HepG2 (cell line): ENCODE data around the gene HPD. TPM values are rescaled to one million over a fixed set of nuclear protein-coding genes. Genes with fewer than 3 reads are reported as not detected.

ENCODE experiments used
- ATAC-seq: fragments of 200-7000 bp; cut with Tn5 transposase; 3 replicates; pipeline ENCODE4 v1.9.1; 2020; ENCODE audit warnings: mild to moderate bottlenecking, moderate library complexity
- BruUV-seq: library from RNA; stranded (reverse); fragments of 400-500 nt; replicated peaks from 2 replicates; lab custom pipeline; 2021; lab: Mats Ljungman, UMichigan
- CTCF ChIA-PET: fragments of 300-600 bp; formaldehyde crosslinking; extraction: SDS; loops from one replicate; lab custom pipeline; 2021; ENCODE audit warnings: low total read pairs, inconsistent platforms, low intra/inter-chr PET ratio; lab: Yijun Ruan, JAX
- POLR2A ChIA-PET: fragments of 350-600 bp; sonication (Branson Sonifier 250); formaldehyde crosslinking; loops from one replicate; lab custom pipeline; 2020; ENCODE audit warnings: antibody characterized with exemption, inconsistent platforms; lab: Yijun Ruan, JAX
- DNase-seq: peaks from one replicate; pipeline ENCODE4 v3.0.0-alpha.2; 2015; ENCODE audit warnings: low spot score
- FAIRE-seq: peaks from 3 replicates; lab custom pipeline; 2011; peaks lifted over from hg19 to GRCh38; lab: Jason Lieb, UNC
- H2AFZ ChIP-seq: one replicate; pipeline ENCODE4 v1.6.1; 2011; ENCODE audit warnings: low read length, inconsistent platforms
- H3K27ac ChIP-seq: fragments of 300-600 bp; 3 replicates; pipeline ENCODE4 v1.8.0; 2011; ENCODE audit warnings: mixed run types, mild to moderate bottlenecking, mixed read lengths, low read length, inconsistent platforms; ENCODE audit not compliant: insufficient read depth; ENCODE audit errors: extremely low read length
- H3K27me3 ChIP-seq, 2 experiments: fragments of 200-600 bp in 1 of 2; 2 replicates in 1 of 2; 3 replicates in 1 of 2; pipeline versions ENCODE4 v1.6.0 to v1.8.0; 2011; ENCODE audit warnings: low read length in 2 of 2, mild to moderate bottlenecking in 2 of 2, moderate library complexity in 2 of 2, inconsistent platforms in 1 of 2; ENCODE audit not compliant: insufficient read depth in 2 of 2, control insufficient read depth in 1 of 2
- H3K36me3 ChIP-seq, 2 experiments: fragments of 200-600 bp in 1 of 2; replicated peaks in 1 of 2; 2 replicates in 1 of 2; 3 replicates in 1 of 2; pipeline versions ENCODE4 v1.5.1 to v1.8.0; 2011; ENCODE audit warnings: low read length in 2 of 2, inconsistent platforms in 1 of 2; ENCODE audit not compliant: insufficient read depth in 2 of 2, control insufficient read depth in 1 of 2
- H3K4me1 ChIP-seq: 2 replicates; pipeline ENCODE4 v1.5.1; 2012; ENCODE audit warnings: low read length, inconsistent platforms; ENCODE audit not compliant: insufficient read depth
- H3K4me2 ChIP-seq: 2 replicates; pipeline ENCODE4 v1.6.0; 2011; ENCODE audit warnings: low read depth, low read length, inconsistent platforms
- H3K4me3 ChIP-seq, 3 experiments: fragments of 200-600 bp in 1 of 3; sonication (generic), shearing (Covaris generic) in 1 of 3; replicated peaks in 1 of 3; 2 replicates each; pipeline ENCODE4 v1.5.1; 2011 to 2016; ENCODE audit warnings: low read length in 3 of 3, inconsistent platforms in 2 of 3, low read depth in 2 of 3, mild to moderate bottlenecking in 2 of 3, control low read depth in 1 of 3, mixed read lengths in 1 of 3; ENCODE audit not compliant: insufficient read depth in 1 of 3
- H3K79me2 ChIP-seq: one replicate; pipeline ENCODE4 v1.6.1; 2011; ENCODE audit warnings: low read length, inconsistent platforms; ENCODE audit not compliant: insufficient read depth
- H3K9ac ChIP-seq: 2 replicates; pipeline ENCODE4 v1.6.0; 2011; ENCODE audit warnings: mild to moderate bottlenecking, low read depth, low read length, inconsistent platforms; ENCODE audit not compliant: insufficient read depth
- H3K9me3 ChIP-seq: 2 replicates; pipeline ENCODE4 v1.5.1; 2012; ENCODE audit warnings: mild to moderate bottlenecking, low read length
- H4K20me1 ChIP-seq: 2 replicates; pipeline ENCODE4 v1.6.0; 2011; ENCODE audit warnings: inconsistent platforms, mild to moderate bottlenecking, low read length, moderate library complexity; ENCODE audit not compliant: insufficient read depth
- AGO1 ChIP-seq: fragments of 200-400 bp; formaldehyde crosslinking; IDR thresholded peaks from 2 replicates; pipeline ENCODE4 v1.6.1; 2017; ENCODE audit warnings: mild to moderate bottlenecking, low read depth, low read length, moderate library complexity; ENCODE audit not compliant: poor library complexity, severe bottlenecking
- ARHGAP35 ChIP-seq: sonication (generic); formaldehyde crosslinking; IDR thresholded peaks from 2 replicates; pipeline ENCODE4 v1.9.0; 2022; ENCODE audit warnings: mild to moderate bottlenecking, inconsistent platforms, moderate library complexity, missing genetic modification reagents, borderline replicate concordance
- CEBPG ChIP-seq: IDR thresholded peaks from 2 replicates; pipeline ENCODE4 v1.6.1; 2016
- GZF1 ChIP-seq: sonication (generic); formaldehyde crosslinking; IDR thresholded peaks from 2 replicates; pipeline ENCODE4 v1.5.1; 2020; ENCODE audit warnings: mild to moderate bottlenecking, missing genetic modification reagents
- MTF1 ChIP-seq: sonication (generic); formaldehyde crosslinking; IDR thresholded peaks from 2 replicates; pipeline ENCODE4 v1.5.0; 2020; ENCODE audit warnings: missing genetic modification reagents
- ONECUT2 ChIP-seq: sonication (generic); formaldehyde crosslinking; IDR thresholded peaks from 2 replicates; pipeline ENCODE4 v1.4.0; 2020; ENCODE audit warnings: missing genetic modification reagents
- RORA ChIP-seq: sonication (generic); formaldehyde crosslinking; IDR thresholded peaks from 2 replicates; pipeline ENCODE4 v1.5.0; 2020; ENCODE audit warnings: mild to moderate bottlenecking, missing genetic modification reagents, moderate library complexity
- ZNF12 ChIP-seq: sonication (generic); formaldehyde crosslinking; IDR thresholded peaks from 2 replicates; pipeline ENCODE4 v1.5.0; 2020; ENCODE audit warnings: missing genetic modification reagents
- ZNF205 ChIP-seq: IDR thresholded peaks from 2 replicates; pipeline ENCODE4 v1.6.1; 2018; ENCODE audit warnings: missing biosample characterization, missing genetic modification reagents
- ZNF317 ChIP-seq: sonication (generic); formaldehyde crosslinking; IDR thresholded peaks from 2 replicates; pipeline ENCODE4 v1.5.0; 2020; ENCODE audit warnings: mild to moderate bottlenecking, missing genetic modification reagents
- ZSCAN31 ChIP-seq: sonication (generic); formaldehyde crosslinking; IDR thresholded peaks from 2 replicates; pipeline ENCODE4 v1.5.0; 2020; ENCODE audit warnings: low read depth, mild to moderate bottlenecking, missing genetic modification reagents
- WGBS: methylation state at CpG from one replicate; pipeline ENCODE4 v1.1.6; 2017; ENCODE audit warnings: low lambda C conversion rate; 5-methylcytosine and 5-hydroxymethylcytosine counted together
- in situ Hi-C: cut with HindIII; loops from 2 replicates; pipeline ENCODE4 v1.10.0; 2017; ENCODE audit warnings: low pct_unique_long_range_greater_than_20kb; ENCODE audit not compliant: extremely low pct_ligation_motif_present
- intact Hi-C: fragments of 100-400 bp; cut with micrococcal nuclease; formaldehyde crosslinking; loops from one replicate; pipeline ENCODE4 v1.10.0; 2022; ENCODE audit not compliant: unreplicated experiment
- polyA plus RNA-seq, 8 experiments: library from polyadenylated mRNA; depleted of rRNA in 3 of 8; stranded (reverse) in 7 of 8; unstranded in 1 of 8; fragments of >200 nt; fragmentation: Illumina TruSeq in 4 of 8; extraction: Trizol in 4 of 8; gene quantifications; 2 replicates each; pipeline versions ENCODE4 v1.2.1 to v1.2.3, GENCODE V29; 2011 to 2016; ENCODE audit warnings: low read depth in 4 of 8, missing spikeins in 1 of 8, mixed read lengths in 1 of 8; ENCODE audit not compliant: insufficient read depth in 1 of 8
- total RNA-seq, 5 experiments: library from RNA; depleted of rRNA; stranded (reverse); fragments of >200 nt; fragmentation: Illumina TruSeq; extraction: Trizol; gene quantifications; 2 replicates each; pipeline ENCODE4 v1.2.3, GENCODE V29; 2016; ENCODE audit warnings: low read depth in 1 of 5
- TF ChIP-seq, protein P1 (sequence below): sonication (generic); formaldehyde crosslinking; IDR thresholded peaks from 2 replicates; pipeline ENCODE4 v1.9.0; 2021; ENCODE audit warnings: missing genetic modification reagents, borderline replicate concordance
- TF ChIP-seq, protein P2 (sequence below): sonication (generic); formaldehyde crosslinking; IDR thresholded peaks from 2 replicates; pipeline ENCODE4 v1.4.0; 2020; ENCODE audit warnings: mild to moderate bottlenecking, missing genetic modification reagents

HPD gene
- total and polyA plus RNA-seq, 2 of the 13 experiments (the other 11 are each of a cell fraction or from before 2014, with no cell fraction given) = 120 to 195 TPM

GRCh38 chr12:121845701-121846100 is 13.0 kb downstream of the HPD start (continued):
- TF ChIP-seq ARHGAP35 (CRISPR knock-in tag) (no peak), RORA (CRISPR knock-in tag) (no peak), MTF1 (CRISPR knock-in tag) (no peak), GZF1 (CRISPR knock-in tag) (no peak), AGO1 (no peak), ZSCAN31 (CRISPR knock-in tag) (no peak), CEBPG (CRISPR knock-in tag) (no peak), ONECUT2 (CRISPR knock-in tag) (no peak), ZNF12 (CRISPR knock-in tag) (no peak)
- TF ChIP-seq, protein P1, sequence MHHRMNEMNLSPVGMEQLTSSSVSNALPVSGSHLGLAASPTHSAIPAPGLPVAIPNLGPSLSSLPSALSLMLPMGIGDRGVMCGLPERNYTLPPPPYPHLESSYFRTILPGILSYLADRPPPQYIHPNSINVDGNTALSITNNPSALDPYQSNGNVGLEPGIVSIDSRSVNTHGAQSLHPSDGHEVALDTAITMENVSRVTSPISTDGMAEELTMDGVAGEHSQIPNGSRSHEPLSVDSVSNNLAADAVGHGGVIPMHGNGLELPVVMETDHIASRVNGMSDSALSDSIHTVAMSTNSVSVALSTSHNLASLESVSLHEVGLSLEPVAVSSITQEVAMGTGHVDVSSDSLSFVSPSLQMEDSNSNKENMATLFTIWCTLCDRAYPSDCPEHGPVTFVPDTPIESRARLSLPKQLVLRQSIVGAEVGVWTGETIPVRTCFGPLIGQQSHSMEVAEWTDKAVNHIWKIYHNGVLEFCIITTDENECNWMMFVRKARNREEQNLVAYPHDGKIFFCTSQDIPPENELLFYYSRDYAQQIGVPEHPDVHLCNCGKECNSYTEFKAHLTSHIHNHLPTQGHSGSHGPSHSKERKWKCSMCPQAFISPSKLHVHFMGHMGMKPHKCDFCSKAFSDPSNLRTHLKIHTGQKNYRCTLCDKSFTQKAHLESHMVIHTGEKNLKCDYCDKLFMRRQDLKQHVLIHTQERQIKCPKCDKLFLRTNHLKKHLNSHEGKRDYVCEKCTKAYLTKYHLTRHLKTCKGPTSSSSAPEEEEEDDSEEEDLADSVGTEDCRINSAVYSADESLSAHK (CRISPR knock-in tag) = no peak

GRCh38 chr12:121843236-121843982 is 15.2 kb downstream of the HPD start:
- Histone ChIP-seq H3K36me3 (peaks cover 5 to 23% of the 10 kb centered on the region in 2 experiments; a peak in 4 of 5 replicates), H3K4me3 (no peak overlapping the region), H3K79me2 (no peaks in the 10 kb centered on the region), H3K27ac (no peak overlapping the region), H3K4me2 (no peak overlapping the region), H3K9ac (no peak overlapping the region), H3K27me3 (no peaks in the 10 kb centered on the region), H3K9me3 (no peaks in the 10 kb centered on the region), H2AFZ (no peak overlapping the region), H4K20me1 (no peaks in the 10 kb centered on the region), H3K4me1 (0 out of 2 replicates have a peak, but pooled peaks cover 7% of the 10 kb centered on the region)
- CTCF ChIA-PET = no interaction called here
- POLR2A ChIA-PET = interaction anchor here (0.7 to 2.9 kb wide), 2 partner anchors 15 to 245 kb away, joined by 3 to 9 read pairs; partner anchors contain the start of gene HPD
- DNase-seq (no peak), ATAC-seq (no peak; the same call in 2 of the 3 replicates), FAIRE-seq (no peak)
- TF ChIP-seq ZNF317 (CRISPR knock-in tag) (no peak), ZNF205 (no peak)
- TF ChIP-seq, protein P2, sequence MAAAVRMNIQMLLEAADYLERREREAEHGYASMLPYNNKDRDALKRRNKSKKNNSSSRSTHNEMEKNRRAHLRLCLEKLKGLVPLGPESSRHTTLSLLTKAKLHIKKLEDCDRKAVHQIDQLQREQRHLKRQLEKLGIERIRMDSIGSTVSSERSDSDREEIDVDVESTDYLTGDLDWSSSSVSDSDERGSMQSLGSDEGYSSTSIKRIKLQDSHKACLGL = no peak
- in situ Hi-C loops (no loop called here), intact Hi-C loops (no loop called here)
- BruUV-seq = no TSS peak
- WGBS = 90% methylated on average over 12 of the region's 13 CpGs
